Stimulated activated CD4-positive, alpha-beta T cell treated with anti-CD3 and anti-CD28 coated beads, Interleukin-1b, Interleukin-23, amount 100 ng/mL, for 24 hours (primary cell): ENCODE results near the gene PDGFA.

Experiments used
- DNase-seq, 4 experiments: peaks; one replicate each; pipeline ENCODE4 v3.0.0-alpha.2; 2020; ENCODE audit warnings: low read depth in 4 of 4, low spot score in 1 of 4

Gene PDGFA

GRCh38 chr7:449324-450019, 70.2 kb downstream of the PDGFA start:
- DNase-seq, result no peak

DNA sequence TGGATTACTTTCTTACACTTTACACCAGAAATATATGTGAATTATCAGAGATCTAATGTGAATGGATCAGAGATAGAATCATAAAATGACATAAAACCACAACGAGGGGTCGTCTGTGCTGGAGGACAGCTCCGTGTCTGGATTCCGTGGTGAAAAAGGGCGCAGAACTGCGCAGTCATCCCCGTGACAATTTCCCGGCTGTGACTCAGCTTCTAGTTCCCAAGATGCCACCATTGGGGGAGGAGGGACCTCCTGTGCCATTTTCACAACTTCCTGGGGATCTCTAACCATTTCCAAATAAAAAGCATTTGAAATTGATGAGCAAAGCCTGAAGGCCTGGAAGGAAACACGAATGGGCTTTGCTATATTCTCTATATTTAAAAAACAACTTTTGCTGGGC, 72.1 kb downstream of the PDGFA start:
- DNase-seq, result no peak
